Smooth muscle cell of the pulmonary artery (primary cell): ENCODE results near the gene EML4. TPM values are rescaled to one million over a fixed set of nuclear protein-coding genes. Genes with fewer than 3 reads are reported as not detected.

Source experiments
- total RNA-seq: library from RNA; depleted of rRNA; stranded (reverse); fragments of >200 nt; gene quantifications from 2 replicates; pipeline ENCODE4 v1.2.3, GENCODE V29; 2014

The EML4 gene, protein sequence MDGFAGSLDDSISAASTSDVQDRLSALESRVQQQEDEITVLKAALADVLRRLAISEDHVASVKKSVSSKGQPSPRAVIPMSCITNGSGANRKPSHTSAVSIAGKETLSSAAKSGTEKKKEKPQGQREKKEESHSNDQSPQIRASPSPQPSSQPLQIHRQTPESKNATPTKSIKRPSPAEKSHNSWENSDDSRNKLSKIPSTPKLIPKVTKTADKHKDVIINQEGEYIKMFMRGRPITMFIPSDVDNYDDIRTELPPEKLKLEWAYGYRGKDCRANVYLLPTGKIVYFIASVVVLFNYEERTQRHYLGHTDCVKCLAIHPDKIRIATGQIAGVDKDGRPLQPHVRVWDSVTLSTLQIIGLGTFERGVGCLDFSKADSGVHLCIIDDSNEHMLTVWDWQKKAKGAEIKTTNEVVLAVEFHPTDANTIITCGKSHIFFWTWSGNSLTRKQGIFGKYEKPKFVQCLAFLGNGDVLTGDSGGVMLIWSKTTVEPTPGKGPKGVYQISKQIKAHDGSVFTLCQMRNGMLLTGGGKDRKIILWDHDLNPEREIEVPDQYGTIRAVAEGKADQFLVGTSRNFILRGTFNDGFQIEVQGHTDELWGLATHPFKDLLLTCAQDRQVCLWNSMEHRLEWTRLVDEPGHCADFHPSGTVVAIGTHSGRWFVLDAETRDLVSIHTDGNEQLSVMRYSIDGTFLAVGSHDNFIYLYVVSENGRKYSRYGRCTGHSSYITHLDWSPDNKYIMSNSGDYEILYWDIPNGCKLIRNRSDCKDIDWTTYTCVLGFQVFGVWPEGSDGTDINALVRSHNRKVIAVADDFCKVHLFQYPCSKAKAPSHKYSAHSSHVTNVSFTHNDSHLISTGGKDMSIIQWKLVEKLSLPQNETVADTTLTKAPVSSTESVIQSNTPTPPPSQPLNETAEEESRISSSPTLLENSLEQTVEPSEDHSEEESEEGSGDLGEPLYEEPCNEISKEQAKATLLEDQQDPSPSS
- 40.8 and 59.7 TPM in 2 replicates for total RNA-seq

DNA sequence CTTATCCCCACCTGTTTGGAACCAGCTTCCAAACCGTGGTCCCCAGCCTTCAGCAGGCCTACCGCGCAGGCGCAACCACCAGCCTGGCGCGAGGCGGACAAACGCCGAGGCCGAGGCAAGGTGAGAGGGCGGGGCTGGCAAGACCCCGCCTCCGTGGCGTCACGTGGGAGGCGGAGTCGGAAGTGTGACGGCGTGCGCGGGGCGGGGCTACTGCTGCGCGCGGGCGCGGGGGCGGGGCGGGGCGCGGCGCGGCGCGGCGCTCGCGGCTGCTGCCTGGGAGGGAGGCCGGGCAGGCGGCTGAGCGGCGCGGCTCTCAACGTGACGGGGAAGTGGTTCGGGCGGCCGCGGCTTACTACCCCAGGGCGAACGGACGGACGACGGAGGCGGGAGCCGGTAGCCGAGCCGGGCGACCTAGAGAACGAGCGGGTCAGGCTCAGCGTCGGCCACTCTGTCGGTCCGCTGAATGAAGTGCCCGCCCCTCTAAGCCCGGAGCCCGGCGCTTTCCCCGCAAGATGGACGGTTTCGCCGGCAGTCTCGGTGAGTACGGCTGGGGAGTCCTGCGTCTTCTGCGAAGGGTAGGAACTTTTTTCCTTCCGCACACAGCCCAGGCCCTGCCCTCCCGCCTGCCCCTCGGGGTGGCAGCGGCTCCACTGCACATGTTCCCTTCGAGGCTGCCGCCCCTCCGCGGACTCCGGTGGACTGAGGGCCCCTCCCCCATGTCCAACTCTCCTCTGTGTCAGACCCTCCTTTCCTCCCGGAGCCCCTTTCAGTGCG, at the start of gene EML4:
TSS of gene EML4 (plus strand) at position 254 of the 774 bp plus-strand sequence. CDS start at position 513, 259 bp downstream.

DNA sequence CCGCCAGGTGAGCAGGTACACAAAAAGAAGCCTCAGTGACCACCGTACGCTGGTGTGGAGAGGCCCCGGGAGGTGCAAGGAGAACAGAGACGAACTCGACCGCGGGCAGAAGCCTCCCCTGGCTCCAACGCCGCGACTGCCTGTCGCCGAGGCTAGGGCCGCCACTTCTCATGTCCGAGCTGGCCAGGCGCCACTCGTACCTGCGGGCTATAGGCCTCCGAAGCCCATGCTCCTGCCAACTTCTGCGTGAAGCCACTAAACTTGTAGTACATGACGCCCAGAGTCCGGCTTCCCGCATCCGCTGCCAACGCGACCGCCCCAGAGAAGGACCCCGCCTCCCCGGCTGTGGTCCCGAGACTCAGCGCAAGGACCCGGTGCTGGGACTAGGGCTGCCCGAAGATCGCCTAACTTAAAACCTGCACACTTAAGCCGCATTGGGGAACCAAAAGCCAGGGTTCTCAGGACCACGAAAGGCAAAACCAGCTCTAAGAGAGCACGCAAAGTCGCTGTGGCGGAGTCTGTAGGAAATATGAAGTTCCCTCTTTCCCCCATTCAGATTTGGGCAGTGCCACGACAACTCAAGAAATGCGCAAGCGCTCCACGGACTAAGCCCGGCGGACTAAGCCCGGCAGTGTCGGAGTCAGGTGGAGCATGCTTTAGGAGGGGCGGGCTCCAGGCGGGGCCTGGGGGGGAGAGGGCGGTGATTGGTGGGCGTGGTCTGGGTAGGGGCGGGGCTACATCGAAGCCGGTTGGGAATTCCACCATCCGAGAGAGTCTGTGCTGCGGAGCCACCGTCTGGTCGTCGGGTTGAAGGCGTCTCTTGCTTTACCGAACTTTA, 192.0 kb downstream of the EML4 start, which contains the start of gene COX7A2L:
TSS of gene COX7A2L (minus strand) at position 328 of the 838 bp plus-strand sequence. CDS start at position 272, 56 bp downstream.

Other genes with a start within 250 kb of the EML4 start
- gene PKDCC, start 121.3 kb upstream of the EML4 start, total RNA-seq, result 17.4 and 86.0 TPM in 2 replicates
- gene COX7A2L, start 191.9 kb downstream of the EML4 start, total RNA-seq, result 129 and 158 TPM in 2 replicates